MM.1S (cell line): ENCODE measurements around the gene SLX4IP.

Experiments used
- EZH2 ChIP-seq: fragments of 300-600 bp; sonication (generic); optimal IDR thresholded peaks from 2 replicates; pipeline ENCODE3; 2017; ENCODE audit warnings: low read depth, mild to moderate bottlenecking, antibody characterized with exemption, low read length, mixed read lengths
- EZH2phosphoT487 ChIP-seq: fragments of 300-600 bp; sonication (generic); IDR thresholded peaks from 2 replicates; pipeline ENCODE4 v1.6.1; 2018; ENCODE audit warnings: antibody characterized with exemption, low read length
- TF ChIP-seq, protein P1 (sequence below): fragments of 300-600 bp; sonication (generic); IDR thresholded peaks from 2 replicates; pipeline ENCODE4 v1.5.1; 2016; ENCODE audit warnings: antibody characterized with exemption, low read length, mixed read lengths

DNA sequence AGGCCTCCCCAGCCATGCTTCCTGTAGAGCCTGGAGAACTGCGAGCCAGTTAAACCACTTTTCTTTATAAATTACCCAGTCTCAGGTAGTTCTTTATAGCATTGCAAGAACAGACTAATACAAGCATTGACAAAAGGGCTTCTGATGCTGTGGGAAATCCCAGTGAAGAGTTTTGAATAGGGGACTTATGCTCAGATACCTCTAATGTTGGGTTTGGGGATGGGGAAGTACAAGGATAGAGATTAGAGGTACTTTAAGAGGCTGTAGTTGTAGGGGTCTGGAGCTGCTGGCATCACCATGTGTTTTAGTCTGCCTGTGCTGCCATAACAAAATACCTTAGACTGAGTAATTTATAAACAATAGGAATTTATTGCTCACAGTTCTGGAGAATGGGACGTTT, 8.8 kb downstream of the SLX4IP start:
- TF ChIP-seq, protein P1, sequence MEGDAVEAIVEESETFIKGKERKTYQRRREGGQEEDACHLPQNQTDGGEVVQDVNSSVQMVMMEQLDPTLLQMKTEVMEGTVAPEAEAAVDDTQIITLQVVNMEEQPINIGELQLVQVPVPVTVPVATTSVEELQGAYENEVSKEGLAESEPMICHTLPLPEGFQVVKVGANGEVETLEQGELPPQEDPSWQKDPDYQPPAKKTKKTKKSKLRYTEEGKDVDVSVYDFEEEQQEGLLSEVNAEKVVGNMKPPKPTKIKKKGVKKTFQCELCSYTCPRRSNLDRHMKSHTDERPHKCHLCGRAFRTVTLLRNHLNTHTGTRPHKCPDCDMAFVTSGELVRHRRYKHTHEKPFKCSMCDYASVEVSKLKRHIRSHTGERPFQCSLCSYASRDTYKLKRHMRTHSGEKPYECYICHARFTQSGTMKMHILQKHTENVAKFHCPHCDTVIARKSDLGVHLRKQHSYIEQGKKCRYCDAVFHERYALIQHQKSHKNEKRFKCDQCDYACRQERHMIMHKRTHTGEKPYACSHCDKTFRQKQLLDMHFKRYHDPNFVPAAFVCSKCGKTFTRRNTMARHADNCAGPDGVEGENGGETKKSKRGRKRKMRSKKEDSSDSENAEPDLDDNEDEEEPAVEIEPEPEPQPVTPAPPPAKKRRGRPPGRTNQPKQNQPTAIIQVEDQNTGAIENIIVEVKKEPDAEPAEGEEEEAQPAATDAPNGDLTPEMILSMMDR: no peak
- TF ChIP-seq EZH2phosphoT487: no peak
- TF ChIP-seq EZH2: no peak
